Measurements from ENCODE around the gene PRPF8. TPM values are rescaled to one million over a fixed set of nuclear protein-coding genes. Genes with fewer than 3 reads are reported as not detected.

PRPF8 gene
- total and polyA plus RNA-seq, 10 of the 15 experiments (the other 5 are each of a cell fraction or from before 2014, with no cell fraction given) = 77.2 to 337 (median 162) TPM

DNA sequence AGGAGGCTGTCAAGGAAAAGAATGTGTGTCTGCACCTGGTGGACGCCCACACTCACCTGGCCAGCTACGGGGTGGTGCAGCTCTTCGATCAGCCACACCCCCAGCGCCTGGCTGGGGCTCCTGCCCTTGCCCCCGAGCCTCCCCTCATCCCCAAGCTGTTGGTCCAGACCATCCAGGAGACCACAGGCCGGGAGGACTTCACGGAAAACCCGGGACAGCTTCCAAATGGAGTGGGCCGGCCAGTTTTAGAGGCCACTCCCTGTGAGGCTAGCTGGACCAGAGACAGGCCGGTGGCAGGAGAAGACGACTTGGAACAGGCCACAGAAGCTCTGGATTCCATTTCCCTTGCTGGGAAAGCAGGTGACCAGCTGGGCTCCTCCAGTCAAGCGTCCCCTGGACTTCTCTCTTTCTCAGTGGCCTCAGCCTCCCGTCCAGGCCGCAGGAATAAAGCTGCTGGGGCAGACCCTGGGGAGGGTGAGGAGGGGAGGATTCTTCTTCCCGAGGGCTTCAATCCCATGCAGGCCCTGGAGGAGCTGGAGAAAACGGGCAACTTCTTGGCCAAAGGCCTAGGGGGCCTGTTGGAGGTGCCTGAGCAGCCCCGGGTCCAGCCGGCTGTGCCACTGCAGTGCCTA lies 42.1 kb upstream of the PRPF8 start:
- peaks cover 3 to 5% of the 10 kb centered on the region in 2 experiments; a peak in 3 of 4 replicates for H3K36me3 ChIP-seq (ENCODE audit: control insufficient read depth in 2 of 2, insufficient read depth in 2 of 2, low read length in 1 of 2)
- 95% methylated on average over 18 of the region's 18 CpGs for WGBS (ENCODE audit: insufficient coverage, insufficient replicate concordance, low lambda C conversion rate, missing lambda C conversion rate)
- no peak overlapping the region for H3K4me2 ChIP-seq (ENCODE audit: control insufficient read depth, insufficient read depth)
- in situ Hi-C loops (cut with MboI) (no loop called here), intact Hi-C loops (cut with micrococcal nuclease; ENCODE audit: unreplicated experiment) (no loop called here)
- TF ChIP-seq FOS (IDR thresholded peaks at IDR 0.05; ENCODE audit: borderline replicate concordance, extremely low read depth, insufficient read length) = no peak
- no peak for TF ChIP-seq HDAC2 (IDR thresholded peaks at IDR 0.05)
- no peak for TF ChIP-seq MTA3 (IDR thresholded peaks at IDR 0.05; ENCODE audit: borderline replicate concordance, low read length)
- TF ChIP-seq BMI1 (IDR thresholded peaks at IDR 0.05; ENCODE audit: borderline replicate concordance) = no peak
- TF ChIP-seq STAT3 (IDR thresholded peaks at IDR 0.05; ENCODE audit: low read depth, low read length) = no peak
- no peak for TF ChIP-seq ETV6 (conservative IDR thresholded peaks at IDR 0.05 in 1 of 2, IDR thresholded peaks at IDR 0.05 in 1 of 2; ENCODE audit: borderline replicate concordance in 1 of 2, low read depth in 1 of 2)
- no peak for TF ChIP-seq BHLHE40 (IDR thresholded peaks at IDR 0.05; ENCODE audit: borderline replicate concordance in 1 of 2, low read depth in 2 of 2, low read length in 1 of 2)
- TF ChIP-seq SIX5 (IDR thresholded peaks at IDR 0.05; ENCODE audit: low read depth, low read length, severe bottlenecking) = no peak
- TF ChIP-seq MEF2A (IDR thresholded peaks at IDR 0.05; ENCODE audit: insufficient read depth, low read depth, low read length) = no peak
- no peak for TF ChIP-seq SMAD5 (IDR thresholded peaks at IDR 0.05; ENCODE audit: low read depth)
- no peak for TF ChIP-seq NFYB (IDR thresholded peaks at IDR 0.05; ENCODE audit: insufficient read depth, low read depth, low read length)
- TF ChIP-seq KDM1A (IDR thresholded peaks at IDR 0.05; ENCODE audit: borderline replicate concordance) = no peak
- TF ChIP-seq NFXL1 (IDR thresholded peaks at IDR 0.05; ENCODE audit: borderline replicate concordance) = no peak
- no peak for TF ChIP-seq ZNF207 (IDR thresholded peaks at IDR 0.05; ENCODE audit: borderline replicate concordance)
- TF ChIP-seq SP1 (IDR thresholded peaks at IDR 0.05; ENCODE audit: low read depth, low read length) = no peak
- ChIA-PET POLR2A (interaction anchor here (0.8 kb wide), 1 partner anchor 10 kb away, joined by 3 read pairs; no protein-coding TSS in a partner anchor), SMC1A (ENCODE audit: uncharacterized antibody, unreplicated experiment) (interaction anchor here (1.7 kb wide), 1 partner anchor 10 kb away, joined by 4 read pairs; no protein-coding TSS in a partner anchor), RAD21 (ENCODE audit: unreplicated experiment) (no interaction called here), CTCF (no interaction called here)
- no peaks in the 10 kb centered on the region for H4K20me1 ChIP-seq (ENCODE audit: control insufficient read depth, insufficient read depth)
- no peak for DNase-seq (ENCODE audit: low read depth, low spot score)
- peaks cover 28% of the 10 kb centered on the region for H3K4me1 ChIP-seq (ENCODE audit: control insufficient read depth, insufficient read depth, low read length)
- no peak for ATAC-seq
- no peaks in the 10 kb centered on the region for H3K27me3 ChIP-seq (replicated peaks in 1 of 2; ENCODE audit: control insufficient read depth in 2 of 2, insufficient read depth in 2 of 2, low read length in 1 of 2)
- H3K4me3 ChIP-seq = no peak overlapping the region
- FAIRE-seq = no peak
- no TSS peak for BruUV-seq (replicated peaks)
- H3K79me2 ChIP-seq (ENCODE audit: control insufficient read depth, insufficient read depth, low read length) = peaks cover 16% of the 10 kb centered on the region
- no peaks in the 10 kb centered on the region for H3K9me3 ChIP-seq (replicated peaks; ENCODE audit: control insufficient read depth, insufficient read depth, low read length)
- H3K9ac ChIP-seq (ENCODE audit: control insufficient read depth, insufficient read depth, low read length) = no peak overlapping the region
- H3K27ac ChIP-seq (ENCODE audit: control insufficient read depth, insufficient read depth) = no peak overlapping the region
- no peak overlapping the region for H2AFZ ChIP-seq (ENCODE audit: control insufficient read depth, low read depth, low read length)
